ENCODE results near the gene TTC34.
A peak's percentile ranks its signal among the peaks of the same experiment; 100 is the strongest.

TTC34 gene

DNA sequence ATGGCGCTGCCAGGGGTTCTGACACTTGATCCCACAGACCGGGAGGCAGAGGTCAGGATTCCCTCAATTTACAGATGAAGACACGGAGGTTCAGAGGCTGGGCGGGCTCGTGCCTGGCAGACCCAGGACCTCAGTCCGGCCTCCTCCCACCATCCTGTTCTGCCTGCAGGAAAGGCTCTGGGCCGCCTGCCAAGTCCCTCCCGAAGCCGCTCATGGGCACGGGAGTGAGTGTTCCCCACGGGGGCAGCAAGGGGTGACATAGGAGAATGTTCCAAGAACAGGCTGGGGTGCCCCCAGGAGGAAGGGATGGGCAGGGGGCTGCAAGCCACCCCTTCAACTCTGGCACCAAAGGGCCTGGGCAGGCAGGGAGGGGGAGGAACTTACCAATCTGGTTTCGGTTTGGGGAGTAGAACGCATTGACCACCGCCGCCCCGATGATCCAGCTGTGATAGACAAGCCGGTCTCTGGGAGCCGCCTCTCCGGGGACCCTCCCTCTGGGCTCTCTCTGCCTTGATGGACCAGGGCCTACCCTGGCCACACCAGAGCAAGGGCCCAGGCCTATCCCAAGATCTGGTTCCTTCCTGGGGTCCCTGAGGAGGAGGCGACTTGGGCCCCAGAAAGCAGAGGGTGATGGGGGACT lies 207.4 kb downstream of the TTC34 start:
- Histone ChIP-seq H3K4me1 (ENCODE audit: low read length) (no peaks in the 10 kb centered on the region), H2AFZ (ENCODE audit: low read depth, low read length) (no peak overlapping the region), H3K27me3 (ENCODE audit: low read depth, low read length) (no peaks in the 10 kb centered on the region), H3K9me3 (ENCODE audit: insufficient read depth, low read length) (no peaks in the 10 kb centered on the region), H3K36me3 (replicated peaks; ENCODE audit: low read depth, low read length) (no peaks in the 10 kb centered on the region), H3K4me2 (ENCODE audit: low read length) (no peak overlapping the region), H3K27ac (ENCODE audit: low read length) (no peak overlapping the region), H4K20me1 (ENCODE audit: insufficient read depth, low read length) (no peaks in the 10 kb centered on the region), H3K4me3 (ENCODE audit: low read length) (no peak overlapping the region), H3K79me2 (ENCODE audit: low read length) (no peaks in the 10 kb centered on the region), H3K9ac (ENCODE audit: low read length) (no peak overlapping the region)
- TF ChIP-seq CTCF (IDR thresholded peaks at IDR 0.05; ENCODE audit: low read depth, low read length) (no peak), EZH2phosphoT487 (IDR thresholded peaks at IDR 0.05; ENCODE audit: low read depth) (no peak)

DNA sequence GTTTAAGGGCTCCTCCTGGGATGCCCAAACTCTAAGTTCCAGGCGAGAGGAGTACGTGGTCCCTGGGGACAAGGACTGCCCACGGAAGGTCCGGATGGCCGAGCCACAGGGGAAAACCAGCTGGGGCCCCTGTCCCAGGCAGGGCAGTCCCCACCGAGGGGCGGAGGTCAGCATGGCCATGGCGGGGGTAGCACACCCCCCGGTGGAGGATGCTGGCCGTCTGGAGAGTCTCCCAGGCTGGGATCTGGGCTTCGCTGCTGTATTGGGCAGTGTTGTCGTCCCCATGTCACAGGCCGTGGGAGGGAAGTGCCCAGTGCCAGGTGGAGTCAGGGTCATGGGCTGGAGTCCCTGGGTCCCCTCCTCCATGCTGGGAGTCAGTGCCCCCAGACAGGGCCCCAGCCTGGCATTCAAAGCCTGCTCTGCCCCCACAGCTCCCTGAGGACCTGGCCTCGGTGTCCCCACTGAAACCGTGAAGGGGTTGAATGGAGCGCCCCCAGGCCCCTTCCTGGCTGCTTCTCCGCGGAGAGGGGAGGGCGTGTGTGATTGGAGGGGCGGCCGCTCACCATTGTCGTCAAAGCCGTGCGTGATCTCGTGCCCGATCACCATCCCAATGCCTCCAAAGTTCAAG lies 208.1 kb downstream of the TTC34 start:
- no peak overlapping the region for H3K4me3 ChIP-seq (ENCODE audit: low read length)
- TF ChIP-seq EZH2phosphoT487 (IDR thresholded peaks at IDR 0.05; ENCODE audit: low read depth) (no peak), CTCF (IDR thresholded peaks at IDR 0.05; ENCODE audit: low read depth, low read length) (no peak)
- H3K9ac ChIP-seq (ENCODE audit: low read length): no peak overlapping the region
- H3K36me3 ChIP-seq (replicated peaks; ENCODE audit: low read depth, low read length): no peaks in the 10 kb centered on the region
- H3K27me3 ChIP-seq (ENCODE audit: low read depth, low read length): no peaks in the 10 kb centered on the region
- H4K20me1 ChIP-seq (ENCODE audit: insufficient read depth, low read length): no peaks in the 10 kb centered on the region
- no peaks in the 10 kb centered on the region for H3K79me2 ChIP-seq (ENCODE audit: low read length)
- no peaks in the 10 kb centered on the region for H3K9me3 ChIP-seq (ENCODE audit: insufficient read depth, low read length)
- H3K4me1 ChIP-seq (ENCODE audit: low read length): no peaks in the 10 kb centered on the region
- H2AFZ ChIP-seq (ENCODE audit: low read depth, low read length): no peak overlapping the region
- no peak overlapping the region for H3K4me2 ChIP-seq (ENCODE audit: low read length)
- no peak overlapping the region for H3K27ac ChIP-seq (ENCODE audit: low read length)

DNA sequence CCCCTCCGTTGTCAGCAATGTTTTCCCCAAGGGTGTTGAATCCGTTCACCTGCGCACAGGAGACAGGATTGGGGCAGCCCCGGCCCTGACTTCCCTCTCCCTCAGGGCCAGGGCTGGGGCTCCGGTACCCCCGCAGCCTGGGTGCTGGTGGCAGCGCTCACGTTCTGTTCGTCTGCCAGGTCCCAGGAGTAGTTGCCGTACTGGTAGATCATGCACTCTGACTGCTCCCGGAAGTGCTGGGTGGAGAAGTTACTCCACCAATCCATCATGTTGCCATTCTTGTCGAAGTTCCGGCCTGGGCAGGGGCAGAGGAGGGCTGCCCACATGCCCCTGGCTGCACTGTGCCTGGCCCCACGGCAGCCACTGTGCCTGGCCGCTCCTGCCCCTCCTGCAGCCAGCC lies 208.8 kb downstream of the TTC34 start:
- no peaks in the 10 kb centered on the region for H3K9me3 ChIP-seq (ENCODE audit: insufficient read depth, low read length)
- H3K4me1 ChIP-seq (ENCODE audit: low read length): no peaks in the 10 kb centered on the region
- H3K79me2 ChIP-seq (ENCODE audit: low read length): no peaks in the 10 kb centered on the region
- H3K36me3 ChIP-seq (replicated peaks; ENCODE audit: low read depth, low read length): no peaks in the 10 kb centered on the region
- no peak overlapping the region for H2AFZ ChIP-seq (ENCODE audit: low read depth, low read length)
- H4K20me1 ChIP-seq (ENCODE audit: insufficient read depth, low read length): no peaks in the 10 kb centered on the region
- no peak overlapping the region for H3K4me3 ChIP-seq (ENCODE audit: low read length)
- H3K4me2 ChIP-seq (ENCODE audit: low read length): 0 out of 2 replicates have a peak overlapping the region, but pooled peaks have one; percentile 8
- H3K27me3 ChIP-seq (ENCODE audit: low read depth, low read length): no peaks in the 10 kb centered on the region
- no peak overlapping the region for H3K27ac ChIP-seq (ENCODE audit: low read length)
- no peak for TF ChIP-seq CTCF (IDR thresholded peaks at IDR 0.05; ENCODE audit: low read depth, low read length)
- no peak for TF ChIP-seq EZH2phosphoT487 (IDR thresholded peaks at IDR 0.05; ENCODE audit: low read depth)
- H3K9ac ChIP-seq (ENCODE audit: low read length): no peak overlapping the region

DNA sequence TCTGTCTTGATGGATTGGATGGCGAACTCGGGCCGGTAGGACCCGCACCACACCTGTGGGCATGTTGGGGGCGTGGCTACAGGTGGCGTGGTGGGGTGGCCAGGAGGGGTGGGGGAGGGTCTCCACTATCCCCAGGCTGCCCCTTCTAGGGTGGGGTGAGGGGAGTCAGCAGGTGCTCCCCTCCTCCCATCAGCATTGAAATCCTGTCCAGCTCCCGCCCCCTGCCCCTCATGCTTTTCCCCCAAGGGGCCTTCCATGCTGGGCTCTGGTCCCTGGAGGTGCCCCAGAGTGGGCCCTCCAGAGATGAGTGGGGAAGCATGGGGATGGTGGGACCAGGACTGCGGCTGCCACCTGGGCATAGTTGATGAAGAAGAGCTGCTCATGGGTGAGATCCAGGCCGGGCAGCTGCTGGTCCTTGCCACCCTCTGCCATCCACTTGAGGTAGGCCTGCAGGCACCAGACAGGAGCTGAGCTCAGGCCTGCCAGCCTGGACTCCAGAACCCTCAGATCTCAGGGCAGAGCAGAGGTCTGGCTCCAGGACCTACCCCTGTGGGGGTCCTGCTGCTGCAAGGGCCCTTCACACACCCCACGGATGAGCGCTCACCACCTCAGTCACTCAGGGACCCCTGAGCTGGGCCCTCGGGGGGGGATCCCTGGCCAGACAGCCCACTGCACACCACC lies 209.8 kb downstream of the TTC34 start:
- Histone ChIP-seq H3K36me3 (replicated peaks; ENCODE audit: low read depth, low read length) (no peaks in the 10 kb centered on the region), H3K4me1 (ENCODE audit: low read length) (0 out of 2 replicates have a peak, but pooled peaks cover 3% of the 10 kb centered on the region), H2AFZ (ENCODE audit: low read depth, low read length) (no peak overlapping the region), H3K27me3 (ENCODE audit: low read depth, low read length) (no peaks in the 10 kb centered on the region), H3K4me2 (ENCODE audit: low read length) (no peak overlapping the region), H3K9ac (ENCODE audit: low read length) (no peak overlapping the region), H3K27ac (ENCODE audit: low read length) (no peak overlapping the region), H3K79me2 (ENCODE audit: low read length) (no peaks in the 10 kb centered on the region), H3K9me3 (ENCODE audit: insufficient read depth, low read length) (no peaks in the 10 kb centered on the region), H4K20me1 (ENCODE audit: insufficient read depth, low read length) (no peaks in the 10 kb centered on the region), H3K4me3 (ENCODE audit: low read length) (no peak overlapping the region)
- TF ChIP-seq EZH2phosphoT487 (IDR thresholded peaks at IDR 0.05; ENCODE audit: low read depth): no peak
- no peak for TF ChIP-seq CTCF (IDR thresholded peaks at IDR 0.05; ENCODE audit: low read depth, low read length)
